Central memory CD4-positive, alpha-beta T cell (primary cell): ENCODE results near the gene TULP1.

ENCODE experiments used
- DNase-seq: peaks from one replicate; pipeline ENCODE4 v3.0.0; 2022

TULP1 gene

GRCh38 chr6:35481226-35481625, 31.5 kb downstream of the TULP1 start:
- no peak for DNase-seq

- DNase-seq: no peak
Measured at GRCh38 chr6:35480176-35480575, 32.5 kb downstream of the TULP1 start.

GRCh38 chr6:35478259-35478658, 34.4 kb downstream of the TULP1 start:
- DNase-seq: no peak

- no peak for DNase-seq
Measured at GRCh38 chr6:35477551-35478179, 35.0 kb downstream of the TULP1 start.

- no peak for DNase-seq
Measured at GRCh38 chr6:35477028-35477427, 35.7 kb downstream of the TULP1 start.

GRCh38 chr6:35476004-35476403, 36.7 kb downstream of the TULP1 start:
- DNase-seq: no peak

- DNase-seq: no peak
Measured at GRCh38 chr6:35475573-35475972, 37.1 kb downstream of the TULP1 start.

GRCh38 chr6:35474942-35475570, 37.6 kb downstream of the TULP1 start:
- no peak for DNase-seq

- DNase-seq: no peak
Measured at GRCh38 chr6:35474131-35474941, 38.4 kb downstream of the TULP1 start.

- DNase-seq: no peak
Measured at GRCh38 chr6:35473850-35474130, 38.9 kb downstream of the TULP1 start.

- DNase-seq: no peak
Measured at GRCh38 chr6:35473075-35473849, 39.4 kb downstream of the TULP1 start.

- DNase-seq: no peak
Measured at GRCh38 chr6:35471836-35472345, 40.8 kb downstream of the TULP1 start.

- DNase-seq: no peak
Measured at GRCh38 chr6:35470663-35471120, 42.0 kb downstream of the TULP1 start.

GRCh38 chr6:35469751-35470662, 42.7 kb downstream of the TULP1 start:
- peak; percentile 18 for DNase-seq

GRCh38 chr6:35468980-35469750, 43.5 kb downstream of the TULP1 start:
- DNase-seq: no peak

- DNase-seq: peak; percentile 95
Measured at GRCh38 chr6:35468181-35468979, 44.3 kb downstream of the TULP1 start, which contains the start of gene RPL10A. TSS of gene RPL10A (plus strand) at chr6:35468401. CDS start at chr6:35468435, 34 bp downstream.

GRCh38 chr6:35465646-35466045, 47.0 kb downstream of the TULP1 start:
- DNase-seq: no peak

- DNase-seq: no peak
Measured at GRCh38 chr6:35463292-35463691, 49.4 kb downstream of the TULP1 start.

- no peak for DNase-seq
Measured at GRCh38 chr6:35461270-35461669, 51.4 kb downstream of the TULP1 start.

GRCh38 chr6:35457907-35458306, 54.8 kb downstream of the TULP1 start:
- no peak for DNase-seq
